ENCODE measurements around the gene TCEAL4. TPM values are rescaled to one million over a fixed set of nuclear protein-coding genes. Genes with fewer than 3 reads are reported as not detected.

The TCEAL4 gene
- total RNA-seq, 3 donors from 2014 or later (not counting 1 experiment from before 2014, with no cell fraction given): 3.2 to 5.2 (median 4.9) TPM

- H3K4me1 Mint-ChIP-seq: no peaks in the 10 kb centered on the region
Observed at GRCh38 chrX:103571726-103572125, 13.6 kb upstream of the TCEAL4 start.

GRCh38 chrX:103573202-103573601 lies 12.1 kb upstream of the TCEAL4 start:
- Histone ChIP-seq H3K27ac (ENCODE audit: low read length) (no peak overlapping the region), H3K36me3 (ENCODE audit: control insufficient read depth, insufficient read depth, low read length) (no peaks in the 10 kb centered on the region), H3K4me1 (ENCODE audit: control insufficient read depth, insufficient read depth, low read length) (no peaks in the 10 kb centered on the region), H3K27me3 (ENCODE audit: control insufficient read depth, insufficient read depth, low read length) (no peaks in the 10 kb centered on the region), H3K9me3 (ENCODE audit: control insufficient read depth, insufficient read depth, low read length) (no peaks in the 10 kb centered on the region), H3K4me3 (ENCODE audit: low read length) (no peak overlapping the region)
- no peak overlapping the region for H3K27ac Mint-ChIP-seq
- no peak overlapping the region for H3K4me3 Mint-ChIP-seq
- no peak for TF ChIP-seq CTCF (IDR thresholded peaks at IDR 0.05)
- H3K27me3 Mint-ChIP-seq (ENCODE audit: low read depth in 2 of 2): peaks cover 0 to 25% of the 10 kb centered on the region in 2 donors
- no peak for DNase-seq
- H3K36me3 Mint-ChIP-seq: no peaks in the 10 kb centered on the region
- intact Hi-C loops (cut with micrococcal nuclease): no loop called here
- H3K9me3 Mint-ChIP-seq: no peaks in the 10 kb centered on the region
- WGBS (ENCODE audit: insufficient coverage): 100% methylated on average over 1 of the region's 1 CpG
- no peak for ATAC-seq
- no peaks in the 10 kb centered on the region for H3K4me1 Mint-ChIP-seq

More at GRCh38 chrX:103571726-103572125, 13.6 kb upstream of the TCEAL4 start:
- 100% methylated on average over 1 of the region's 4 CpGs for WGBS (ENCODE audit: insufficient coverage)
- H3K27me3 ChIP-seq (ENCODE audit: control insufficient read depth, insufficient read depth, low read length): no peaks in the 10 kb centered on the region
- intact Hi-C loops (cut with micrococcal nuclease): no loop called here
- no peaks in the 10 kb centered on the region for H3K36me3 ChIP-seq (ENCODE audit: control insufficient read depth, insufficient read depth, low read length)
- no peaks in the 10 kb centered on the region for H3K4me1 ChIP-seq (ENCODE audit: control insufficient read depth, insufficient read depth, low read length)
- Mint-ChIP-seq H3K27ac (no peak overlapping the region), H3K4me3 (no peak overlapping the region), H3K27me3 (ENCODE audit: low read depth in 2 of 2) (peaks cover 0 to 27% of the 10 kb centered on the region in 2 donors), H3K9me3 (no peaks in the 10 kb centered on the region), H3K36me3 (no peaks in the 10 kb centered on the region)
- ATAC-seq (no peak), DNase-seq (no peak)
- no peak overlapping the region for H3K4me3 ChIP-seq (ENCODE audit: low read length)
- no peak for TF ChIP-seq CTCF (IDR thresholded peaks at IDR 0.05)
- H3K27ac ChIP-seq (ENCODE audit: low read length): no peak overlapping the region
- no peaks in the 10 kb centered on the region for H3K9me3 ChIP-seq (ENCODE audit: control insufficient read depth, insufficient read depth, low read length)

GRCh38 chrX:103584596-103584995 lies 719 bp upstream of the TCEAL4 start:
- intact Hi-C loops (cut with micrococcal nuclease): no loop called here
- no peak for TF ChIP-seq CTCF (IDR thresholded peaks at IDR 0.05)
- Mint-ChIP-seq H3K27me3 (ENCODE audit: low read depth in 2 of 2) (peaks cover 11 to 33% of the 10 kb centered on the region in 2 donors), H3K36me3 (no peaks in the 10 kb centered on the region), H3K4me3 (peak overlapping the region; percentile 67), H3K27ac (no peak overlapping the region), H3K4me1 (peaks cover 0 to 14% of the 10 kb centered on the region in 2 donors), H3K9me3 (no peaks in the 10 kb centered on the region)
- WGBS (ENCODE audit: insufficient coverage): 98% methylated on average over 3 of the region's 3 CpGs
- Histone ChIP-seq H3K36me3 (ENCODE audit: control insufficient read depth, insufficient read depth, low read length) (no peaks in the 10 kb centered on the region), H3K4me3 (ENCODE audit: low read length) (no peak overlapping the region), H3K9me3 (ENCODE audit: control insufficient read depth, insufficient read depth, low read length) (no peaks in the 10 kb centered on the region), H3K27ac (ENCODE audit: low read length) (no peak overlapping the region), H3K27me3 (ENCODE audit: control insufficient read depth, insufficient read depth, low read length) (peaks cover 2% of the 10 kb centered on the region), H3K4me1 (ENCODE audit: control insufficient read depth, insufficient read depth, low read length) (peaks cover 12% of the 10 kb centered on the region)
- ATAC-seq: no peak
- DNase-seq: no peak

GRCh38 chrX:103586314-103586646 lies 965 bp downstream of the TCEAL4 start:
- H3K4me3 ChIP-seq (ENCODE audit: low read length): peak overlapping the region; percentile 66
- no peak for TF ChIP-seq CTCF (IDR thresholded peaks at IDR 0.05)
- 75% methylated on average over 2 of the region's 5 CpGs for WGBS (ENCODE audit: insufficient coverage)
- Mint-ChIP-seq H3K27ac (no peak overlapping the region), H3K4me1 (peaks cover 0 to 18% of the 10 kb centered on the region in 2 donors), H3K27me3 (ENCODE audit: low read depth in 2 of 2) (peaks cover 5 to 22% of the 10 kb centered on the region in 2 donors), H3K36me3 (no peaks in the 10 kb centered on the region), H3K4me3 (peak overlapping the region; percentile 77), H3K9me3 (no peaks in the 10 kb centered on the region)
- intact Hi-C loops (cut with micrococcal nuclease): no loop called here
- peaks cover 12% of the 10 kb centered on the region for H3K4me1 ChIP-seq (ENCODE audit: control insufficient read depth, insufficient read depth, low read length)
- DNase-seq: no peak
- peaks cover under 1% of the 10 kb centered on the region for H3K27me3 ChIP-seq (ENCODE audit: control insufficient read depth, insufficient read depth, low read length)
- no peaks in the 10 kb centered on the region for H3K36me3 ChIP-seq (ENCODE audit: control insufficient read depth, insufficient read depth, low read length)
- no peaks in the 10 kb centered on the region for H3K9me3 ChIP-seq (ENCODE audit: control insufficient read depth, insufficient read depth, low read length)
- ATAC-seq: no peak
- H3K27ac ChIP-seq (ENCODE audit: low read length): no peak overlapping the region

All from natural killer cell (primary cell).